HG02610 (cell line): ENCODE results near the gene NAV3.

Experiments
- ATAC-seq: cut with Tn5 transposase; IDR thresholded peaks from one replicate; pipeline ENCODE4 v1.9.1; 2021; ENCODE audit warnings: mild to moderate bottlenecking, moderate library complexity; ENCODE audit not compliant: unreplicated experiment

Gene NAV3

DNA sequence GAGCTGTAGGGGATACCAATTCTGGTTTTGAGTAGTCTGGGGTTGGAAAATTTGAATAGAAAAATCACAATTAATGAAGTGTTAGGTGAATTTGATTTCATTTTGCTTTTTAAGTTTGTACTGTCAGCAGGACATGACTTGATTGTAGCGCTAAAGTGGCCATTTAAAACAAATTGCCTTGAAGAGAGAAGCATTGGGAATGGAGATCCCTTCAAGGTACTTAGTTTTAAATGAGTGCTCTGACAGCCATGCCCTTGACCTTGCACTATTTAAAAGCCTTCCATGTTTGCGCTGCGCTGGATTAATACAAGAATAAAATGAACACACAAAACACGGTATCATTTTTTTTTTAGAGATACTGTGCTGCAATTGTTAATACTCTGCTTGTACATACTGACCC lies 345.9 kb downstream of the NAV3 start:
- no peak for ATAC-seq

DNA sequence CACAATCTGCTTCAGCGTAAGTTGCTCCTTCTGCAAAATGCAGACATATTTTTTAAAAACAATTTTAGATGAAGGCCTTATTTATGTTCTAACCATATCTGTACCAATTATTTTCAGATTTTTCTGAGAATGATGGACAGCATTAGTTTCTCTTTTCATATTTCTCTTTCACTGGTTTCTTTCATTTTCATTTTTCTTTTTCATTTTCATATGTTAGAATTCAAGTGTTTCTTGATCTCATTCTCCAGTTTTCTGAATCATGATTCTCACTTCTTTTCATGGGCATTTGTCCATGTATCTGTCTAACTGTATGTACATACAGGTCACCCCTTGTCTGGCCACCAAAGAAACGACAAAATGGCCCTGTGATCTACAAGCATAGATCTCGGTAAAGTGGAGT lies 346.6 kb downstream of the NAV3 start:
- no peak for ATAC-seq

DNA sequence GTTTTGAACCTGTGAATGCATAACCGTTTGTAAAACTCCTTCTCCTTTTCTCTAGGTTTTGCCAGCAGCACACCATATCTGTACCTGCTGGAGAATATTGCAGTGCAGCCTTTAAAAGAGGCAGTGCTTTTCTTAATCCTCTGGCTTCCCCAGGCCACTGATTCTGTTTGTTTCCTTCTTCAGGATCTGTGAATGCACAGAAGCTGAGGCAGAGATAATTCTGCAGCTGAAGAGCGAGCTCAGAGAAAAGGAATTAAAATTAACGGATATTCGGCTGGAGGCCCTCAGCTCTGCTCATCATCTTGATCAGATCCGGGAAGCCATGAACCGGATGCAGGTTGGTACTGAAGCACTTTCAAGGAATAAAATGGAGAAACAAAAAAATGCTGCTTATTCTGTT lies 348.7 kb downstream of the NAV3 start:
- no peak for ATAC-seq

DNA sequence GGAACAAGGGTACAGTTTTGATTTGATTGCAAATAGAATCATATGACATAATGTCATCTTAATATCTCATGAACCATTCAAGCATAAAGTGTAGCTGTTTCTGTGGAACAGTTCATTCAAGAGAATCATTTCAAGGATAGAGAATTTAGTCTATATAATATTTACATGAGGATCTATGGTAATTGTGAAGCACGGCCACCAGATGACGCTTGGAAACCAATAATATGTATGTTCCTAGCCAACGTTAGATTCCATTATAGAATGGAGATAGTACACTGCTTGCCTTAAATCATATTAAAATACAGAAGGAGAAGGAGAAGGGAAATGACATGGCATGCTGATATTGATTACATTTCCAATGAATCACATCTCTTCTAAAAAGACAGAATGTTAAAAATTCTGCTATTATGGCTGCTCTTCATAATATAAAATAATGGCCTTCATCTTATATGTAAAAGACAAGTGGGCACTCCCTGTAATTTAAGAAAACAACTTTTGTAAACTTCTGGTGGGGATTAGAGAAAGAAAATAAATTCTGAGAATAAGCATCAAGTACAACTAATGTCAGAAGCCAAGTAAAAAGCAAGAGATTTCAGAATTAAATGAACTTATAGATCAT lies 351.0 kb downstream of the NAV3 start:
- ATAC-seq: no peak

DNA sequence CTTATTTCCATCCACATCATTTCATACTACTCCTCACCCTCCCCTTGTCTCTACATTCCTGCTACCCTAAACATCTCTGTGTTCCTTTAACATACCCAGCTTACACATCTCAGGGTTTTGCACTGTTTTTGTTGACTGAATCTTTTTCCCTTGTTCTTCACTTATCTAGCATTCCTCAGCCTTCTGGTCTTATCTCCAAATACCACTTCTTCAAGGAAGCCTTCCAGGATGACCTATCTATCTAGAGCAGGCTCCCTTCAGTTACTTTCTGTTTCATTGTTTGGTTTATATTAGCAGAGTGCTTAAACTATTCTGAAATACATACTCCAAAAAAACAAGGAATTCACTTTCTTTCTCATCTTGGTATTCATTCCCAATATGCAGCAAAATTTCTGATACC lies 353.1 kb downstream of the NAV3 start:
- no peak for ATAC-seq

DNA sequence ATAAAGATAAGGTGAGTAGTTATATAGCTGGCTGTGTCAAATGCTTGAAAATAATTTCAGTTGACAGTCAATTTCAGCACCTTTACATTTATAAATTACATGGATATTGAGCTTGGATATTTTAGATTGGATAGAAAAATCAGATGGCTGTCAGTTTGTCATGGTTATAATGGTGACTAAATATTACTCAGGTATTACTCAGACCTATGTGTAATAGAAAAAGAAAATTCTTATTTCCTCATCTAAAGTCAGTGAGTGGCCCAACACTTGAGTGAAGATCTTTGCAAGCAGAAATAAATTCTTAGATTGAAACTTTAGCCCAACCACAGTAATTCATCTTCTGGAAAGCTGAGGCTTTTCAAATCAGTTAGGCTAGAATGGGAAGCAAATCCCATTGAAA lies 354.4 kb downstream of the NAV3 start:
- no peak for ATAC-seq

DNA sequence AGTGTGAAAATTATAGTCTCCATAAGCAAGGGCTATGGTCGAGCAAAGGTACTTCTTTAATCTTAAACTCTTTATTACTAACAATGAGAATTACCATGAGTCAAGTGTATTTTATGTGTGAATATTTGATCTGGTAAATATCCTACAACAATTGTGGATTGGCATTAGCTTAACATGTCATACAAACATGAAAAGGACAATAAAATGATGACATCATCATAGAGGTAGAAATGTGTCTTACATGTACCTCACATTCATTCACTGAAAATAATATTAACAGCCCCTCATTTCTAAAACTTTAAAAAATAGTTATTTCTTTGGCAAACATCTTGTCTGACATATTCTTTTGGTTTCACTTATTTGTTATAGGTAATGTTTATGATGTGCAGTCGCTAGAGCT lies 355.0 kb downstream of the NAV3 start:
- ATAC-seq: no peak

DNA sequence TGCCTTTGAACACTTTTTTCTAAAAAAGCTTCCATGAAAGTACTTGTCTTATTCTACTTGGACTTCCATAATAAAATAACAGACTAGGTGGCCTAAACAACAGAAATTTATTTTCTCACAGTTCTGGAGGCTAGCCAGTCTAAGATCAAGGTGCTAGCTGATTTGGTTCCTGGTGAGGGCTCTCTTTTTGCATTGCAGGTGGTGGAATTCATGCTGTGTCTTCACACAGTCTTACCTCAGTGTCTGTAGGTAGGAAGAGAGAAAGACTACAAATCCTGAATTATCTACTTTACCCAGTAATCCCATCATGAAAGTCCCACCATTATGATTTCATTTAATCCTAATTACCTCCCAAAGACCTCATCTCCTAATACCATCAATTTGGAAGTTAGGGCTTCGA lies 356.0 kb downstream of the NAV3 start:
- ATAC-seq: no peak

DNA sequence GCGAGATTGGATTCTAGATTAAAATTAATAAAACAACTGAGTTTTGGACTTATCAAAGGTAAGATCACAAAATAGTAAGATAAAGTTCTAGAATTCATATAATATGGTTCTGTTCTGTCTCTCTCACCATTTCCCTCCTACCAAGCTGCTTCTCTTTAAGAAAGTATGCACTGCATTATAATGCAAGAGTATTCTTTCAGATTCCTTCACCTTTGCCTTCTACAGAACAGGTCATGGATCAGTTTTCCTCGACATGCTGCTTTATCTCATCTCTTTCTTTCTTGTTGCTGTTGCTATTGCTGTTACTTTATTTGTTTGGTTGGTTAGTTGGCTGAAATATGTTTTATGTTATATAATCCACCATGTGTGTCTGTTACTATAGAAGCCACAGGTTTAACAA lies 357.0 kb downstream of the NAV3 start:
- no peak for ATAC-seq

DNA sequence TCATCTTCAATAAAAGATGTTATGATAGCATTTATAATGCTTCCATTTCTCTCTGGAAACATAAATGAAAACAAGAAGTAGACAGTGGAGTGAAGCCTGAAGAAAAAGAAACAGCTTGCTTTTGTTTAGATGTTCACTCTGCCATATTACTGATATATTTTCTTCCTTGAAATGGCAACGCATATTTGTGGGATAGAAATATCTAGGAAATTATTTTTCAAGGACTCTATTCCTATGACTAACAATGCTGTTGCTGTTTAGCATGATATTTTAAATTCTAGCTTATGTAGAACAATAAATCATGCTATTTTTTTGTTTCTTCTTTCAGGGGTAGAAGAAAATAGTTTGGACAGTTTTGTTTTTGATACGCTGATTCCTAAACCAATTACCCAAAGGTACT lies 359.0 kb downstream of the NAV3 start:
- no peak for ATAC-seq

DNA sequence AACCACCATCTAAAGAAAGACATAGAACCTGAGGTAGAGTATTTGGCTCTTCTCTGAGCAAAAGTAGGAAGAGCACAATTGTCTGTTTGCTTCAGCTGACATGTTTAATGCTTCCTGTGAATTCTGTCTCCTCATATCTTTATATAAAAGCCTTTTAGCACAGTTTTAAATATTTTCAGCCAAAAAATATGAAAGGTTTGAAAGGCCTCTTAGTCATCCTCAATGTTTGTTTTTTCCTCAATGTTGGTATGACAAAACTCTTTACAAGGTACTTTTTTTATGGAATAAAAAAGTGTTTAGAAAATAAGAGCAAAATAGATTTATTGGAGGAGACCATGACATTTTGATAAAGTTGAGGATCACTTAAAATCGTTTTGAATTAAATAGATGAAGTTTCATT lies 360.9 kb downstream of the NAV3 start:
- no peak for ATAC-seq

DNA sequence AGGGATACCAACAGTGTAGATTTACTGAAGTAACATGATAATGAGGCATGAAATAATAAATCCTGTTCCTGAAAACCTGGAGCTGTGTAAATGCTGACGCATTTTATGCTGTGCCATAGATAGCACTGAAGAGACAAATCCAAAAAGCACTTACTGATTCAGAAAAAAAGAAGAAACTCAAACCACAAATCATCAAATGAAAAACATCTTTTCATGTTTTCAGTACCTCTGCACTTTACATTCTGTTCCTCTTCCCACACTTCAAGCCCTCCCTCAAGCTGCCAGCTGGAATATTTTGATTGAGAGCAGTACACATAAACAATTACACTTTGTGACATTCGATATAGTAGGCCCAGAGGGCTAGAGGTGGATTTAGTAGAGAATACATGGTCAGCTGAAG lies 362.3 kb downstream of the NAV3 start:
- no peak for ATAC-seq

DNA sequence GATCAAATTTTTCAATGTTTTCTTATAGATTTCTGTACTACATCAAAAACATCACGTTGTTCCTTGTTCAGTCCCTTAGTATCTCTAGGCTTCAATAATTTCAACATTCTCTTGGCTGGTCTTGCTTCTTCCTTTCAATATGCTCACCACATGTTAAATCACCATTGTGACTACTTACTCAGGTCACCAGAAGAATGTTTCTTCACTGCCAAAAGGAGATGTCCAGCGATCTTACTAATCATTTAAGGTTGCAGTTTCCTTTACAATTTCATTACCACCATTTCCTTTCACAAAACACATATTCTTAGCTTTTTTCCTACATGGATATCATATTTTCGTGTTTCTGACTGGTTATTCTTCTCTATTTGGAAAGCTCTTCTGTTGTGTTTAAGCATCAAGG lies 363.8 kb downstream of the NAV3 start:
- no peak for ATAC-seq

DNA sequence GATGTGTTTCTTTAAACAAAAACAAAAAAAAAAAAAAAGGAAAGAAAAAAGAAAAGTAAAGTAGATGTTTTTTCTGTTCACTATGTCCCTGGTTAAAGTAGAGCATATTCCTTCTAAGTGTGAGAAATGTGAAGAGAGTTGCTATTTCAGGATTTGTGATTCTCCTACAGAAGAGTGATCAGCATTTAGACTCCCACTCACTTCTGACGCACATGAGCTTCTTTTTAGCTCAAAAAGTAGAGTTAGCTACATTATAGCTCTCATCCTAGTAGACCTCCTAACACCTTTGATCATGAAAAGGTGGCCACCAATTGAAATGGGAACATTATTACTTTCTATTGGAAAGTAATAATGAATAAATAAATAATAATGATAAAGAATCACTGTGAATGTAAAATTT lies 368.2 kb downstream of the NAV3 start:
- ATAC-seq: no peak

DNA sequence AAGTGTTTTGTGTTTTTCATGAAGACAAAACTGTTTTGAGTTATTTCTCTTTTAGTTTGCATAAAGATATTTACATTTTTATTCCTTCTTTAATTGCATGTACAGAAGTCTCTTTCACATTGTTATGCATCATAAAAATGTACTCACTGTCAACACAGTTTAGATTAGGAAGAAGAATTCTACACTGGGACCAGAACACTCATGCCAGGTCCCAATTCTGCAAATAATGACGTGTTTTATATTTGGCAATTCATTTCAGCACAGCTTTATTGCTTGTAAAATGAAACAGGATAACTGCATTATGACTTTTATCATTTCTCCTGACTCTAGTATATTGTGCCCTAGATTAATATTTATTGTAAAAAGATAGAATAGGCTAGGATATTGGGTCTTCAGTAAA lies 369.2 kb downstream of the NAV3 start:
- no peak for ATAC-seq

DNA sequence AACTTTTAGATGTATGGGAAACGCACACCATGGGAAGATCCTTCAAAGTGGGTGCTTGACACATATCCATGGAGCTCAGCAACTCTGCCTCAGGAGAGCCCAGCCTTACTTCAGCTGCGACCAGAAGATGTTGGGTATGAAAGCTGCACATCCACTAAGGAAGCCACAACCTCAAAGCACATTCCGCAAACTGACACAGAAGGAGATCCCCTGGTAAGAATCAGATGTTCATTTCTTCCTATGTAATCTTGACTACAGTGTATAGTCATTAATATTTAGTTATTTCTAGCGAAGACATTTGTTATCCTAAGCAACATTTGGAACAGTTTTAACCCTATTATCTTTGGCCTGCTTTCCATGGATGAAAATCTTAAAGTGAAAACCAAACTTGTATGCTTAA lies 374.2 kb downstream of the NAV3 start:
- ATAC-seq: no peak

DNA sequence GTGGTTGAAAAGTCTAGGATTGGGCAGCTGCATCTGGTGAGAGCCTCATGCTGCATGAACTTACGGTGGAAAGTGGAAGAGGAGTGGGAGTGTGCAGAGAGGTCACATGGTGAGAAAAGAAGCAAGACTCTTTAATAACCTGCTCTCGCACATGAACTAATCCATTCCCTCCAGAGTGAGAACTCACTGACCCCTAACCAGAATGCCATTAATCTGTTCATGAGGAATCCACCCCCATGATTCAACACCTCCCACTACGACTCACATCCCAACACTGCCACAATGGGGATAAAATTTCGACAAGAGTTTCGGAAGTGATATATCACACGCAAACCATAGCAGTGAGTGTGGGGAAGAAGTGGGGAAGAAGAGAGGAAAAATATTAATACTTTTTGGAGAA lies 377.4 kb downstream of the NAV3 start:
- ATAC-seq: no peak

DNA sequence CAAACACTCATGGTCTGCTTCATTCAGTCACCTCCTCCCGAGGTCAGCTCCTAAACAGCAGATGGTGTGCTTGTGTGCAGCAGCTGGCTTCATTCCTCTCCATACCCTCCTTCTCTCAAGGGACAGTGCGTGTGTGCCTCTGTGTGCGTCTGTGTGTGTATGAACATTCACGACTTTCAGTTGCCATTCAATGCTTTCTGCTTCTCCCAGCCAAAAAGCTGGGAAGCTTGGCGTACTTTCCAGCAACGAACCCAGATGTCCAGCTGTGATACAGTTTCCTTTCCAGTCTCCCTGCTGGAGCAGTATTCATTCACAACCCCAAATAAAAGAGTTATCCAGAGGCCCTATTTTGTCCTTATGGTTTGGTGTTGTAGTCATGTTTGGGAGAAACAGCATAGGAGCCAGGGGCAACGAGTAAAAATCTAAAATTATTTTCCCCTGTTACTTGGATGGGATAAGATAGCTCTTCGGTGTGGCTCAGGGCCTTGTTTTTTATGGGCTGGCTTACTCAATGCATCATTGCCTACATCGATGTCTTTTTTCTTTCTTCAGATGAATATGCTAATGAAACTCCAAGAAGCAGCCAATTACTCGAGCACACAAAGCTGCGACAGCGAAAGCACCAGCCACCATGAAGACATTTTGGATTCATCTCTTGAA lies 379.3 kb downstream of the NAV3 start:
- no peak for ATAC-seq

DNA sequence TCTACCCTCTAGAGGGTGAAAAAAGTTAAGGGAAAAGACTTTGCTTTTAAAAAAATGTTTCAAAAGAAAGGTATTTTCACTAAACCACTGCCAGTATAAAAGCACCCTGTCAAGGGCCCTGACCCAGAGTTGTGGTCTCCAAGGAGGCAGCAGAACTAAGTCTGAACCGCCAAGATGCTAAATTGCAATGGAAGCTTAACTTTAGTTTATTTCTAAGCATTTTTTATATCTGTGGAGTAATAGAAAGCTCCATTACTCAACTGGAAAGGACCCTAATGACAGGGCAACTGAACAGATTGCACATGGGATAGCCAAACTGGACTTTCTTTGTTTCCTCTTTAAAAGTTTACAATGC lies 379.8 kb downstream of the NAV3 start:
- ATAC-seq: no peak

DNA sequence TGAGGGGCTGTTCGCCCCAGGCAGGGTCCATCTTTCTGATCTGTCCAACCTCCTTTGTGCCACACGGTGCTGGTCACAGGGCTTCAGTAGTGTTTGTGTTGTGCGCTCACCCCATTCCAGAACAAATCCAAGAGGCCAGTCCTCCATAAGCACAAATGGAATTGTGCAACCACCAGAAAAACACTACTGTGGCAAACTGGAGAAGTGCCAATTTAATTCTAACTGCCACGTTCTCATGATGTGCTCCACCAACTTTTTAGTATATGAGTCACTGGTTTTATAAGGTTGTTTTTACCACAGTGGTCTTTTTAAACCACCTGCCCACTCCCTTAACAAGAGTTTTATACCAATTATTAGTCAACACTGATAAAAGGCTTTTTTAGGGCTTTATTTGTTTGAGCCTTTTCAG lies 380.2 kb downstream of the NAV3 start:
- ATAC-seq: no peak

DNA sequence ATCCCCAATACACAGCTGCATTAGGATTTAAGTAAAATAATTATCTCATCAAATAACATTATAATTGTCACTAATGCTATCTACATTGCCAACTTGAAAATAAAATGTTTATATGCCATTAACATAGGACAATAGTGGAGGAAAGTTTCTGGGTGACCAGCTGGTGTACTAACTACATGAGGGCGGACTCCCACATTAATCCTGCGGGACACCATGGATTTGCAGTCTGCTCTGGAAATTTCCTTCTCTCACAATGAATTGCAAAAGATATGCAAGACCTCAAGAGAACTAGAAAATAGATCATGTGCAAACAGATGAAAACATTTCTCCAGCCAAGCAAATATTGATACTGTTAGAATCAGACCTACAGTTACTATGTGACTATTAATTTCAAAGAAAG lies 390.1 kb downstream of the NAV3 start:
- ATAC-seq: no peak

DNA sequence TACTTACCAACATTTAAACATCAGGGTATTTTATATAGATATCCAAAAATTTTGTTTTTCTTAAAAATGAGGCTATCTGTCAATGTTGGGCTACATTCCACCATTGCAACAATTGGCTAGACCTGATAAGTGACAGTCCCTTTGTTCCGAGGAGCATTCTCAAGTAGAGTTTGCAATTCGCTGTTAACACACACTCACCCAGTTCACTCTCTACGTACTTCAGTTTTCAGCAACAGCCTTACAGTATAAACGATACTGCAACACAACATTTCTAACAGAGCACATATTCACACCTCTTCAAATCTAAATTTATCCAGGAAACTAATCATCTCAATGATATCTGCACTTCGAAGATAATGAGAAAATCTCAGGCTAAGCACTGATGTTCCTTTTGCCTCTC lies 393.5 kb downstream of the NAV3 start:
- ATAC-seq: no peak

DNA sequence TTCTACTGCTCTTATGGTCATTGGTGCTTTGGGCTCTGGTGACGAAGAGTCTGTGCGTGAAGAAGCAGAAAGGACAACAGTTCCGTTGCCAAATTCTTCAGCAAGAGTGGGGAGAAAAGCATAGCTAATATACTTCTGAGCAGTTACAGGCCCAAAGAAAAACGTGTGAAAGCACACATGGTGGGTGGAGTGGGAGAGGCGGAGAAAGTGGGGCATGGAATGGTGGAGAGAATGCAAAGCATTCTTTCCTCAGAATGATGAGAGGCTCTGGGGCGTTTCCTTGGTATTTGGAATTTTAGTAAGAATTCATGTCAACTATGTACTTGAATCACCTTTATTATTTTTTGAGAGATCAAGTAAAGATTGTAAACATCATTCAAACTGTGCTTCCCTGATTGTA lies 396.1 kb downstream of the NAV3 start:
- no peak for ATAC-seq
